HG02970 (cell line): ENCODE measurements around the gene ANKS1A.

Source experiments
- ATAC-seq: cut with Tn5 transposase; IDR thresholded peaks from one replicate; pipeline ENCODE4 v1.9.1; 2021; ENCODE audit warnings: mild to moderate bottlenecking, moderate library complexity, moderate number of reproducible peaks; ENCODE audit not compliant: unreplicated experiment, low FRiP score

Gene ANKS1A

GRCh38 chr6:35016502-35017321 is 127.7 kb downstream of the ANKS1A start:
- ATAC-seq: no peak

GRCh38 chr6:35017411-35018181 is 128.5 kb downstream of the ANKS1A start:
- no peak for ATAC-seq

- ATAC-seq: no peak
Measured at GRCh38 chr6:35018182-35018519, 129.1 kb downstream of the ANKS1A start.

GRCh38 chr6:35018746-35019145 is 129.7 kb downstream of the ANKS1A start:
- ATAC-seq: no peak

GRCh38 chr6:35019171-35019570 is 130.1 kb downstream of the ANKS1A start:
- no peak for ATAC-seq

GRCh38 chr6:35019831-35020230 is 130.8 kb downstream of the ANKS1A start:
- ATAC-seq: no peak

GRCh38 chr6:35021004-35021403 is 131.9 kb downstream of the ANKS1A start:
- ATAC-seq: no peak

GRCh38 chr6:35023091-35024000 is 134.3 kb downstream of the ANKS1A start:
- ATAC-seq: no peak

- no peak for ATAC-seq
Measured at GRCh38 chr6:35024551-35025054, 135.5 kb downstream of the ANKS1A start.

GRCh38 chr6:35025232-35026188 is 136.5 kb downstream of the ANKS1A start:
- ATAC-seq: no peak

- no peak for ATAC-seq
Measured at GRCh38 chr6:35026434-35027222, 137.6 kb downstream of the ANKS1A start.

GRCh38 chr6:35027807-35028206 is 138.8 kb downstream of the ANKS1A start:
- ATAC-seq: no peak

- no peak for ATAC-seq
Measured at GRCh38 chr6:35028781-35029769, 140.0 kb downstream of the ANKS1A start.

GRCh38 chr6:35030099-35030498 is 141.0 kb downstream of the ANKS1A start:
- ATAC-seq: no peak

GRCh38 chr6:35031611-35032529 is 142.8 kb downstream of the ANKS1A start:
- ATAC-seq: no peak

GRCh38 chr6:35033683-35034082 is 144.6 kb downstream of the ANKS1A start:
- ATAC-seq: no peak
